OCI-LY7 (cell line): Measurements from ENCODE around the gene GLE1. TPM values are rescaled to one million over a fixed set of nuclear protein-coding genes. Genes with fewer than 3 reads are reported as not detected.

Source experiments
- BruUV-seq: library from RNA; stranded (reverse); fragments of 400-500 nt; replicated peaks from 2 replicates; lab custom pipeline; 2021; lab: Mats Ljungman, UMichigan
- CTCF ChIA-PET: fragments of 300-600 bp; sonication (Branson Sonifier 250); formaldehyde crosslinking; loops from one replicate; lab custom pipeline; 2022; ENCODE audit warnings: antibody characterized with exemption; ENCODE audit not compliant: unreplicated experiment; lab: Charles Lee
- POLR2A ChIA-PET: fragments of 300-600 bp; sonication (Branson Sonifier 250); formaldehyde crosslinking; loops from one replicate; lab custom pipeline; 2022; ENCODE audit warnings: antibody characterized with exemption; lab: Charles Lee
- DNase-seq: peaks from one replicate; pipeline ENCODE4 v3.0.0-alpha.2; 2015; ENCODE audit warnings: low spot score
- H2AFZ ChIP-seq: fragments of 200-600 bp; sonication (generic), shearing (Covaris generic); 2 replicates; pipeline ENCODE4 v1.6.1; 2014; ENCODE audit warnings: mild to moderate bottlenecking, antibody characterized with exemption, low read length, moderate library complexity
- H3K27ac ChIP-seq: fragments of 200-600 bp; sonication (generic); 2 replicates; pipeline ENCODE4 v1.5.1; 2014; ENCODE audit warnings: mixed run types, low read depth, mild to moderate bottlenecking, moderate library complexity, low read length, inconsistent platforms; ENCODE audit not compliant: poor library complexity, severe bottlenecking
- H3K36me3 ChIP-seq: fragments of 200-600 bp; sonication (generic); 2 replicates; pipeline ENCODE4 v1.6.1; 2014; ENCODE audit warnings: mild to moderate bottlenecking, antibody characterized with exemption, low read length, moderate library complexity, mixed read lengths; ENCODE audit not compliant: insufficient read depth
- H3K4me1 ChIP-seq: fragments of 200-600 bp; sonication (generic); 2 replicates; pipeline ENCODE4 v1.5.1; 2014; ENCODE audit warnings: mild to moderate bottlenecking, low read length; ENCODE audit not compliant: insufficient read depth, poor library complexity, severe bottlenecking
- H3K4me2 ChIP-seq: fragments of 200-600 bp; sonication (generic); 2 replicates; pipeline ENCODE4 v1.6.1; 2014; ENCODE audit warnings: mild to moderate bottlenecking, low read length
- H3K4me3 ChIP-seq: fragments of 200-600 bp; sonication (generic); 2 replicates; pipeline ENCODE4 v1.5.1; 2014; ENCODE audit warnings: mild to moderate bottlenecking, low read depth, low read length; ENCODE audit not compliant: poor library complexity, severe bottlenecking
- H3K79me2 ChIP-seq: fragments of 200-600 bp; sonication (generic); 2 replicates; pipeline ENCODE4 v1.6.1; 2016; ENCODE audit warnings: low read depth, mild to moderate bottlenecking, low read length, moderate library complexity, mixed read lengths; ENCODE audit not compliant: insufficient read depth
- H3K9me2 ChIP-seq: fragments of 200-600 bp; sonication (generic); 2 replicates; pipeline ENCODE4 v1.6.1; 2016; ENCODE audit warnings: mild to moderate bottlenecking, low read length, mixed read lengths; ENCODE audit not compliant: insufficient read depth
- H3K9me3 ChIP-seq: fragments of 200-600 bp; sonication (generic); 2 replicates; pipeline ENCODE4 v1.6.1; 2014; ENCODE audit warnings: mild to moderate bottlenecking, mixed run types, low read length, mixed read lengths
- H4K20me1 ChIP-seq: fragments of 200-600 bp; sonication (generic); 2 replicates; pipeline ENCODE4 v1.6.1; 2014; ENCODE audit warnings: mild to moderate bottlenecking, antibody characterized with exemption, low read length, moderate library complexity, mixed read lengths; ENCODE audit not compliant: insufficient read depth
- CTCF ChIP-seq: fragments of 200-600 bp; sonication (generic); conservative IDR thresholded peaks from 2 replicates; pipeline ENCODE4 v1.5.1; 2014; ENCODE audit warnings: mild to moderate bottlenecking, antibody characterized with exemption, low read length, moderate library complexity, mixed read lengths
- EZH2phosphoT487 ChIP-seq: fragments of 200-600 bp; sonication (generic); IDR thresholded peaks from 2 replicates; pipeline ENCODE4 v1.6.1; 2018; ENCODE audit warnings: low read depth, borderline replicate concordance, mild to moderate bottlenecking, mixed run types, antibody characterized with exemption, low read length, moderate library complexity, mixed read lengths
- intact Hi-C: fragments of 100-400 bp; cut with micrococcal nuclease; formaldehyde crosslinking; loops from one replicate; pipeline ENCODE4 v1.10.0; 2022; ENCODE audit not compliant: unreplicated experiment
- total RNA-seq, 2 experiments: library from RNA; depleted of rRNA in 1 of 2; stranded (reverse); fragments of >200 nt in 1 of 2; shearing (Covaris generic) in 1 of 2; gene quantifications; 2 replicates each; pipeline ENCODE4 v1.2.3, GENCODE V29; 2014 to 2022

The GLE1 gene
- total RNA-seq, 2 experiments from 2014 or later = 30.8 to 45.2 TPM

DNA sequence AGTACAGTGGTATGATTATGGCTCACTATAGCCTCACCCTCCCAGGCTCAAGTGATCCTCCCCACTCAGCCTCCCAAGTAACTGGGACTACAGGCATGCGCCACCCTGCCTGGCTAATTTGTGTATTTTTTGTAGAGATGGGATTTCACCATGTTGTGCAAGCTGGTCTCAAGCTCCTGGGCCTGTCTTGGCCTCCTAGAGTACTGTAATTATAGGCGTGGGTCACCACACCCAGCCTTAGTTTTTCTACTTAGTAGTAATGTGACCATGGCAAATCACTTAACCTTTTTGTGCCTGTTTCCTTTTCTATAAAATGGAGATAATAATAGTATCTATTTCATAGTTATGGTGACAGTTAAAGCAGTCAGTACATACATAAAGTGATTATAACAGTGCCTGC lies 22.2 kb downstream of the GLE1 start:
- Histone ChIP-seq H4K20me1 (no peaks in the 10 kb centered on the region), H2AFZ (no peak overlapping the region), H3K9me2 (no peaks in the 10 kb centered on the region), H3K9me3 (no peaks in the 10 kb centered on the region), H3K4me2 (no peak overlapping the region), H3K36me3 (peaks cover 81% of the 10 kb centered on the region), H3K4me3 (no peak overlapping the region), H3K27ac (no peak overlapping the region), H3K4me1 (no peaks in the 10 kb centered on the region), H3K79me2 (no peaks in the 10 kb centered on the region)
- no peak for DNase-seq
- ChIA-PET CTCF (no interaction called here), POLR2A (interaction anchor here (1.3 to 1.5 kb wide), 2 partner anchors 23 to 25 kb away, joined by 3 to 5 read pairs; partner anchors contain the start of gene SPTAN1)
- no TSS peak for BruUV-seq
- intact Hi-C loops = no loop called here
- TF ChIP-seq CTCF (no peak), EZH2phosphoT487 (no peak)

- Histone ChIP-seq H3K27ac (no peak overlapping the region), H3K79me2 (no peaks in the 10 kb centered on the region), H4K20me1 (no peaks in the 10 kb centered on the region), H3K4me1 (no peaks in the 10 kb centered on the region), H3K9me2 (no peaks in the 10 kb centered on the region), H3K9me3 (no peaks in the 10 kb centered on the region), H2AFZ (no peak overlapping the region), H3K36me3 (peaks cover 85% of the 10 kb centered on the region), H3K4me3 (no peak overlapping the region), H3K4me2 (no peak overlapping the region)
- TF ChIP-seq CTCF = no peak
- no peak for TF ChIP-seq EZH2phosphoT487
- CTCF ChIA-PET = no interaction called here
- no peak for DNase-seq
- BruUV-seq = no TSS peak
- intact Hi-C loops = no loop called here
- POLR2A ChIA-PET = interaction anchor here (0.7 kb wide), 1 partner anchor 13 kb away, joined by 3 read pairs; no protein-coding TSS in a partner anchor
These were observed 24.1 kb downstream of the GLE1 start for GRCh38 chr9:128528445-128529160.

DNA sequence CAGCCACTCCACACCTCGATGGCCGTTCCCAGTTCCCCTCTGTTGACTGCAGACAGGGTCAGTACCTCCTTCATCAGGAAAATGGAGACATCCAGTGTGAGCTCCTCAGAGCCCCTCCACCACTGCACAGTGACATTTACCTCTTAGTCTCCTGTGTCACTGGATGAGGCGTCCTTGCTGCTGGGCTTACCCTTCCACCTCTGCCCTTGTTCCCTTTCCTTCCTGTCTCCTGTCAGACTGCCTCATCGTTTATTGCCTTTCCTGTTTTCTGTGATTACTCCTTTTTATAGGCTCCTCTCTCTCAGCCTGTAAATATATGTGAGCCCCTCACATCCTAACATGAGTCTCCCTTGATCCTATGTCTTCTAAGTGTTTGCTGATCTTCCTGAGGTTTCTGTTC lies 24.7 kb downstream of the GLE1 start:
- no peak for TF ChIP-seq EZH2phosphoT487
- TF ChIP-seq CTCF = no peak
- Histone ChIP-seq H2AFZ (no peak overlapping the region), H3K4me1 (no peaks in the 10 kb centered on the region), H3K4me3 (no peak overlapping the region), H4K20me1 (no peaks in the 10 kb centered on the region), H3K9me2 (no peaks in the 10 kb centered on the region), H3K36me3 (peaks cover 85% of the 10 kb centered on the region), H3K9me3 (no peaks in the 10 kb centered on the region), H3K79me2 (no peaks in the 10 kb centered on the region), H3K27ac (no peak overlapping the region), H3K4me2 (no peak overlapping the region)
- BruUV-seq = no TSS peak
- POLR2A ChIA-PET = interaction anchor here (0.7 kb wide), 1 partner anchor 13 kb away, joined by 3 read pairs; no protein-coding TSS in a partner anchor
- no peak for DNase-seq
- intact Hi-C loops = no loop called here
- CTCF ChIA-PET = no interaction called here
